GM23338 (cell line): ENCODE results near the gene CTXN3. TPM values are rescaled to one million over a fixed set of nuclear protein-coding genes. Genes with fewer than 3 reads are reported as not detected.

ENCODE experiments used
- ATAC-seq: fragments of 200-7000 bp; cut with Tn5 transposase; 3 replicates; pipeline ENCODE4 v1.9.1; 2020
- DNase-seq: peaks from one replicate; pipeline ENCODE4 v3.0.0-alpha.2; 2015; ENCODE audit warnings: low spot score
- H2AFZ ChIP-seq: fragments of 200-600 bp; sonication (generic); 2 replicates; pipeline ENCODE4 v1.8.0; 2016; ENCODE audit warnings: antibody characterized with exemption, mild to moderate bottlenecking, moderate library complexity
- H3F3A ChIP-seq: fragments of 200-600 bp; sonication (generic); replicated peaks from 2 replicates; pipeline ENCODE4 v1.8.0; 2017; ENCODE audit warnings: antibody characterized with exemption, mixed run types, low read depth
- H3K27ac ChIP-seq: fragments of 200-600 bp; sonication (generic); 2 replicates; pipeline ENCODE4 v1.6.1; 2016; ENCODE audit warnings: low read depth
- H3K27me3 ChIP-seq: fragments of 200-600 bp; sonication (generic); 2 replicates; pipeline ENCODE4 v1.8.0; 2016; ENCODE audit warnings: mild to moderate bottlenecking, mixed run types, moderate library complexity; ENCODE audit not compliant: insufficient read depth
- H3K36me3 ChIP-seq: fragments of 200-600 bp; sonication (generic); 2 replicates; pipeline ENCODE4 v1.8.0; 2016; ENCODE audit warnings: mild to moderate bottlenecking; ENCODE audit not compliant: insufficient read depth
- H3K4me1 ChIP-seq: fragments of 200-600 bp; sonication (generic); 2 replicates; pipeline ENCODE4 v1.8.0; 2016; ENCODE audit warnings: mild to moderate bottlenecking, moderate library complexity; ENCODE audit not compliant: insufficient read depth
- H3K4me2 ChIP-seq: fragments of 200-600 bp; sonication (generic); 2 replicates; pipeline ENCODE4 v1.7.1; 2017; ENCODE audit warnings: mixed run types
- H3K4me3 ChIP-seq: fragments of 200-600 bp; sonication (generic); 2 replicates; pipeline ENCODE4 v1.6.1; 2016; ENCODE audit warnings: mixed run types
- H3K79me2 ChIP-seq: fragments of 200-600 bp; sonication (generic); replicated peaks from 2 replicates; pipeline ENCODE4 v1.8.0; 2017; ENCODE audit warnings: mild to moderate bottlenecking; ENCODE audit not compliant: insufficient read depth
- H3K9me2 ChIP-seq: fragments of 200-600 bp; sonication (generic); 2 replicates; pipeline ENCODE4 v1.8.0; 2017; ENCODE audit not compliant: insufficient read depth
- H4K20me1 ChIP-seq: fragments of 200-600 bp; sonication (generic); replicated peaks from 2 replicates; pipeline ENCODE4 v1.8.0; 2017; ENCODE audit warnings: mild to moderate bottlenecking; ENCODE audit not compliant: insufficient read depth
- H3K27ac Mint-ChIP-seq: 2 replicates; pipeline ENCODE4 v1.8.0; 2020; ENCODE audit warnings: inconsistent platforms, mild to moderate bottlenecking, moderate library complexity, mixed read lengths
- H3K27me3 Mint-ChIP-seq: 3 replicates; pipeline ENCODE4 v1.8.0; 2022; ENCODE audit warnings: low read depth, mild to moderate bottlenecking, moderate library complexity, mixed read lengths, inconsistent platforms; ENCODE audit not compliant: insufficient read depth, poor library complexity
- H3K36me3 Mint-ChIP-seq: 3 replicates; pipeline ENCODE4 v1.8.0; 2021; ENCODE audit warnings: low read depth, mild to moderate bottlenecking, inconsistent platforms, moderate library complexity, mixed read lengths
- H3K4me1 Mint-ChIP-seq: 3 replicates; pipeline ENCODE4 v1.8.0; 2020; ENCODE audit warnings: mild to moderate bottlenecking, inconsistent platforms, mixed read lengths
- H3K4me3 Mint-ChIP-seq: 3 replicates; pipeline ENCODE4 v1.8.0; 2021; ENCODE audit warnings: moderate library complexity, mild to moderate bottlenecking, inconsistent platforms, mixed read lengths
- H3K9me3 Mint-ChIP-seq: 3 replicates; pipeline ENCODE4 v1.8.0; 2020; ENCODE audit warnings: moderate library complexity, mild to moderate bottlenecking, inconsistent platforms, mixed read lengths
- CREB1 ChIP-seq: fragments of 250-450 bp; sonication (Bioruptor Pico); IDR thresholded peaks from 2 replicates; pipeline ENCODE4 v1.5.0; 2020; ENCODE audit warnings: low read depth, mild to moderate bottlenecking, moderate library complexity
- EZH2 ChIP-seq: fragments of 200-600 bp; sonication (generic); IDR thresholded peaks from one replicate; pipeline ENCODE4 v1.8.0; 2017; ENCODE audit warnings: antibody characterized with exemption, mild to moderate bottlenecking, low read depth; ENCODE audit not compliant: unreplicated experiment
- EZH2phosphoT487 ChIP-seq: fragments of 200-600 bp; sonication (generic); IDR thresholded peaks from one replicate; pipeline ENCODE4 v1.8.1; 2018; ENCODE audit warnings: antibody characterized with exemption; ENCODE audit not compliant: unreplicated experiment
- JUNB ChIP-seq: IDR thresholded peaks from one replicate; pipeline ENCODE4 v1.6.1; 2016; ENCODE audit warnings: antibody characterized with exemption; ENCODE audit not compliant: unreplicated experiment
- NANOG ChIP-seq: IDR thresholded peaks from 2 replicates; pipeline ENCODE4 v1.6.1; 2016; ENCODE audit warnings: antibody characterized with exemption, borderline replicate concordance
- POLR2AphosphoS5 ChIP-seq: IDR thresholded peaks from 2 replicates; pipeline ENCODE4 v1.6.1; 2016; ENCODE audit warnings: antibody characterized with exemption, low read depth
- STAT1 ChIP-seq: IDR thresholded peaks from one replicate; pipeline ENCODE4 v1.6.1; 2016; ENCODE audit warnings: antibody characterized with exemption; ENCODE audit not compliant: unreplicated experiment
- ZNF114 ChIP-seq: fragments of 250-450 bp; sonication (Bioruptor Pico); IDR thresholded peaks from 2 replicates; pipeline ENCODE4 v1.5.0; 2020; ENCODE audit warnings: mild to moderate bottlenecking, moderate library complexity
- ZNF331 ChIP-seq: fragments of 250-450 bp; sonication (Bioruptor Pico); IDR thresholded peaks from 2 replicates; pipeline ENCODE4 v1.5.0; 2020; ENCODE audit warnings: low read depth, mild to moderate bottlenecking, moderate library complexity
- polyA plus RNA-seq: library from polyadenylated mRNA; unstranded; fragments of >200 nt; fragmentation: Nextera tagmentation; extraction: Ambion mirVana; gene quantifications from 2 replicates; pipeline ENCODE4 v1.2.1, GENCODE V29; 2016
- total RNA-seq: library from RNA; depleted of rRNA; stranded (reverse); fragments of >200 nt; shearing (Covaris generic); gene quantifications from 2 replicates; pipeline ENCODE4 v1.2.3, GENCODE V29; 2014
- TF ChIP-seq, protein P1 (sequence below), 2 experiments: fragments of 200-600 bp in 1 of 2; sonication (generic) in 1 of 2; conservative IDR thresholded peaks; 2 replicates each; pipeline versions ENCODE4 v1.5.1 to v1.6.1; 2016 to 2017; ENCODE audit warnings: antibody characterized with exemption in 2 of 2, low read depth in 2 of 2, mild to moderate bottlenecking in 2 of 2, moderate library complexity in 1 of 2
- TF ChIP-seq, protein P2 (sequence below): IDR thresholded peaks from one replicate; pipeline ENCODE4 v1.6.1; 2018; ENCODE audit warnings: antibody characterized with exemption; ENCODE audit not compliant: unreplicated experiment
- TF ChIP-seq, protein P3 (sequence below): IDR thresholded peaks from 2 replicates; pipeline ENCODE4 v1.6.1; 2016; ENCODE audit warnings: antibody characterized with exemption
- TF ChIP-seq, protein P4 (sequence below): fragments of 250-450 bp; sonication (Bioruptor Pico); IDR thresholded peaks from 2 replicates; pipeline ENCODE4 v1.5.0; 2020; ENCODE audit warnings: mild to moderate bottlenecking, moderate library complexity

CTXN3 gene
- total and polyA plus RNA-seq, 2 experiments from 2014 or later: not detected

DNA sequence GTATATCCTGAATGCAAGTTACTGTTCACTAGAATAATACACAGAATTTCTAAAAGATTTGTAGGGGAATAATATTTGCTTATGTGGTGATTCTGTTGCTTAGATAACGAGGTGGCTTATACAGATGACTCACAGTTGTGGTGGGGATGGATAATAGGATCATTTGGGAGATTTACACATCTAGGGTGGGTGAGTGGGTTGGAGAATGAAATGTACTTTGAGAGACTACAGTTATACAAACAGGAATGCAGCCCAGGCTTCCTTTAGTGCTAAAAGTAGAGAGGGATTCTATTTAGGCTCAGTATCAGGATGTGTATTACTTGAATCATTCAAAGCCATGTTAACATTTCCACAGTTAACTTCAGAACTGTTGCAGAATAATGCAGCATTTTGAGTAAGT is 1.8 kb downstream of the CTXN3 start:
- Histone ChIP-seq H3K36me3 (no peaks in the 10 kb centered on the region), H4K20me1 (no peaks in the 10 kb centered on the region), H3K4me3 (no peak overlapping the region), H3K9me2 (no peaks in the 10 kb centered on the region), H2AFZ (no peak overlapping the region; the same call in 1 of the 2 replicates), H3K27me3 (no peaks in the 10 kb centered on the region), H3F3A (no peaks in the 10 kb centered on the region), H3K27ac (no peak overlapping the region), H3K79me2 (no peaks in the 10 kb centered on the region), H3K4me2 (no peak overlapping the region), H3K4me1 (peaks cover 25% of the 10 kb centered on the region)
- DNase-seq (no peak), ATAC-seq (no peak)
- Mint-ChIP-seq H3K27ac (peak overlapping the region; percentile 17; the same call in 1 of the 2 replicates), H3K4me3 (no peak overlapping the region), H3K27me3 (no peaks in the 10 kb centered on the region), H3K9me3 (no peaks in the 10 kb centered on the region), H3K4me1 (peaks cover 25% of the 10 kb centered on the region), H3K36me3 (no peaks in the 10 kb centered on the region)
- TF ChIP-seq STAT1 (no peak), EZH2 (no peak), ZNF114 (no peak), NANOG (no peak), EZH2phosphoT487 (no peak), JUNB (no peak), POLR2AphosphoS5 (no peak), ZNF331 (CRISPR knock-in tag) (no peak), CREB1 (no peak)
- TF ChIP-seq, protein P1, sequence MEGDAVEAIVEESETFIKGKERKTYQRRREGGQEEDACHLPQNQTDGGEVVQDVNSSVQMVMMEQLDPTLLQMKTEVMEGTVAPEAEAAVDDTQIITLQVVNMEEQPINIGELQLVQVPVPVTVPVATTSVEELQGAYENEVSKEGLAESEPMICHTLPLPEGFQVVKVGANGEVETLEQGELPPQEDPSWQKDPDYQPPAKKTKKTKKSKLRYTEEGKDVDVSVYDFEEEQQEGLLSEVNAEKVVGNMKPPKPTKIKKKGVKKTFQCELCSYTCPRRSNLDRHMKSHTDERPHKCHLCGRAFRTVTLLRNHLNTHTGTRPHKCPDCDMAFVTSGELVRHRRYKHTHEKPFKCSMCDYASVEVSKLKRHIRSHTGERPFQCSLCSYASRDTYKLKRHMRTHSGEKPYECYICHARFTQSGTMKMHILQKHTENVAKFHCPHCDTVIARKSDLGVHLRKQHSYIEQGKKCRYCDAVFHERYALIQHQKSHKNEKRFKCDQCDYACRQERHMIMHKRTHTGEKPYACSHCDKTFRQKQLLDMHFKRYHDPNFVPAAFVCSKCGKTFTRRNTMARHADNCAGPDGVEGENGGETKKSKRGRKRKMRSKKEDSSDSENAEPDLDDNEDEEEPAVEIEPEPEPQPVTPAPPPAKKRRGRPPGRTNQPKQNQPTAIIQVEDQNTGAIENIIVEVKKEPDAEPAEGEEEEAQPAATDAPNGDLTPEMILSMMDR (conservative IDR thresholded peaks at IDR 0.05; ENCODE audit: low read depth in 2 of 2): no peak
- TF ChIP-seq, protein P2, sequence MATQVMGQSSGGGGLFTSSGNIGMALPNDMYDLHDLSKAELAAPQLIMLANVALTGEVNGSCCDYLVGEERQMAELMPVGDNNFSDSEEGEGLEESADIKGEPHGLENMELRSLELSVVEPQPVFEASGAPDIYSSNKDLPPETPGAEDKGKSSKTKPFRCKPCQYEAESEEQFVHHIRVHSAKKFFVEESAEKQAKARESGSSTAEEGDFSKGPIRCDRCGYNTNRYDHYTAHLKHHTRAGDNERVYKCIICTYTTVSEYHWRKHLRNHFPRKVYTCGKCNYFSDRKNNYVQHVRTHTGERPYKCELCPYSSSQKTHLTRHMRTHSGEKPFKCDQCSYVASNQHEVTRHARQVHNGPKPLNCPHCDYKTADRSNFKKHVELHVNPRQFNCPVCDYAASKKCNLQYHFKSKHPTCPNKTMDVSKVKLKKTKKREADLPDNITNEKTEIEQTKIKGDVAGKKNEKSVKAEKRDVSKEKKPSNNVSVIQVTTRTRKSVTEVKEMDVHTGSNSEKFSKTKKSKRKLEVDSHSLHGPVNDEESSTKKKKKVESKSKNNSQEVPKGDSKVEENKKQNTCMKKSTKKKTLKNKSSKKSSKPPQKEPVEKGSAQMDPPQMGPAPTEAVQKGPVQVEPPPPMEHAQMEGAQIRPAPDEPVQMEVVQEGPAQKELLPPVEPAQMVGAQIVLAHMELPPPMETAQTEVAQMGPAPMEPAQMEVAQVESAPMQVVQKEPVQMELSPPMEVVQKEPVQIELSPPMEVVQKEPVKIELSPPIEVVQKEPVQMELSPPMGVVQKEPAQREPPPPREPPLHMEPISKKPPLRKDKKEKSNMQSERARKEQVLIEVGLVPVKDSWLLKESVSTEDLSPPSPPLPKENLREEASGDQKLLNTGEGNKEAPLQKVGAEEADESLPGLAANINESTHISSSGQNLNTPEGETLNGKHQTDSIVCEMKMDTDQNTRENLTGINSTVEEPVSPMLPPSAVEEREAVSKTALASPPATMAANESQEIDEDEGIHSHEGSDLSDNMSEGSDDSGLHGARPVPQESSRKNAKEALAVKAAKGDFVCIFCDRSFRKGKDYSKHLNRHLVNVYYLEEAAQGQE: no peak
- TF ChIP-seq, protein P3, sequence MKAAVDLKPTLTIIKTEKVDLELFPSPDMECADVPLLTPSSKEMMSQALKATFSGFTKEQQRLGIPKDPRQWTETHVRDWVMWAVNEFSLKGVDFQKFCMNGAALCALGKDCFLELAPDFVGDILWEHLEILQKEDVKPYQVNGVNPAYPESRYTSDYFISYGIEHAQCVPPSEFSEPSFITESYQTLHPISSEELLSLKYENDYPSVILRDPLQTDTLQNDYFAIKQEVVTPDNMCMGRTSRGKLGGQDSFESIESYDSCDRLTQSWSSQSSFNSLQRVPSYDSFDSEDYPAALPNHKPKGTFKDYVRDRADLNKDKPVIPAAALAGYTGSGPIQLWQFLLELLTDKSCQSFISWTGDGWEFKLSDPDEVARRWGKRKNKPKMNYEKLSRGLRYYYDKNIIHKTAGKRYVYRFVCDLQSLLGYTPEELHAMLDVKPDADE: no peak
- TF ChIP-seq, protein P4, sequence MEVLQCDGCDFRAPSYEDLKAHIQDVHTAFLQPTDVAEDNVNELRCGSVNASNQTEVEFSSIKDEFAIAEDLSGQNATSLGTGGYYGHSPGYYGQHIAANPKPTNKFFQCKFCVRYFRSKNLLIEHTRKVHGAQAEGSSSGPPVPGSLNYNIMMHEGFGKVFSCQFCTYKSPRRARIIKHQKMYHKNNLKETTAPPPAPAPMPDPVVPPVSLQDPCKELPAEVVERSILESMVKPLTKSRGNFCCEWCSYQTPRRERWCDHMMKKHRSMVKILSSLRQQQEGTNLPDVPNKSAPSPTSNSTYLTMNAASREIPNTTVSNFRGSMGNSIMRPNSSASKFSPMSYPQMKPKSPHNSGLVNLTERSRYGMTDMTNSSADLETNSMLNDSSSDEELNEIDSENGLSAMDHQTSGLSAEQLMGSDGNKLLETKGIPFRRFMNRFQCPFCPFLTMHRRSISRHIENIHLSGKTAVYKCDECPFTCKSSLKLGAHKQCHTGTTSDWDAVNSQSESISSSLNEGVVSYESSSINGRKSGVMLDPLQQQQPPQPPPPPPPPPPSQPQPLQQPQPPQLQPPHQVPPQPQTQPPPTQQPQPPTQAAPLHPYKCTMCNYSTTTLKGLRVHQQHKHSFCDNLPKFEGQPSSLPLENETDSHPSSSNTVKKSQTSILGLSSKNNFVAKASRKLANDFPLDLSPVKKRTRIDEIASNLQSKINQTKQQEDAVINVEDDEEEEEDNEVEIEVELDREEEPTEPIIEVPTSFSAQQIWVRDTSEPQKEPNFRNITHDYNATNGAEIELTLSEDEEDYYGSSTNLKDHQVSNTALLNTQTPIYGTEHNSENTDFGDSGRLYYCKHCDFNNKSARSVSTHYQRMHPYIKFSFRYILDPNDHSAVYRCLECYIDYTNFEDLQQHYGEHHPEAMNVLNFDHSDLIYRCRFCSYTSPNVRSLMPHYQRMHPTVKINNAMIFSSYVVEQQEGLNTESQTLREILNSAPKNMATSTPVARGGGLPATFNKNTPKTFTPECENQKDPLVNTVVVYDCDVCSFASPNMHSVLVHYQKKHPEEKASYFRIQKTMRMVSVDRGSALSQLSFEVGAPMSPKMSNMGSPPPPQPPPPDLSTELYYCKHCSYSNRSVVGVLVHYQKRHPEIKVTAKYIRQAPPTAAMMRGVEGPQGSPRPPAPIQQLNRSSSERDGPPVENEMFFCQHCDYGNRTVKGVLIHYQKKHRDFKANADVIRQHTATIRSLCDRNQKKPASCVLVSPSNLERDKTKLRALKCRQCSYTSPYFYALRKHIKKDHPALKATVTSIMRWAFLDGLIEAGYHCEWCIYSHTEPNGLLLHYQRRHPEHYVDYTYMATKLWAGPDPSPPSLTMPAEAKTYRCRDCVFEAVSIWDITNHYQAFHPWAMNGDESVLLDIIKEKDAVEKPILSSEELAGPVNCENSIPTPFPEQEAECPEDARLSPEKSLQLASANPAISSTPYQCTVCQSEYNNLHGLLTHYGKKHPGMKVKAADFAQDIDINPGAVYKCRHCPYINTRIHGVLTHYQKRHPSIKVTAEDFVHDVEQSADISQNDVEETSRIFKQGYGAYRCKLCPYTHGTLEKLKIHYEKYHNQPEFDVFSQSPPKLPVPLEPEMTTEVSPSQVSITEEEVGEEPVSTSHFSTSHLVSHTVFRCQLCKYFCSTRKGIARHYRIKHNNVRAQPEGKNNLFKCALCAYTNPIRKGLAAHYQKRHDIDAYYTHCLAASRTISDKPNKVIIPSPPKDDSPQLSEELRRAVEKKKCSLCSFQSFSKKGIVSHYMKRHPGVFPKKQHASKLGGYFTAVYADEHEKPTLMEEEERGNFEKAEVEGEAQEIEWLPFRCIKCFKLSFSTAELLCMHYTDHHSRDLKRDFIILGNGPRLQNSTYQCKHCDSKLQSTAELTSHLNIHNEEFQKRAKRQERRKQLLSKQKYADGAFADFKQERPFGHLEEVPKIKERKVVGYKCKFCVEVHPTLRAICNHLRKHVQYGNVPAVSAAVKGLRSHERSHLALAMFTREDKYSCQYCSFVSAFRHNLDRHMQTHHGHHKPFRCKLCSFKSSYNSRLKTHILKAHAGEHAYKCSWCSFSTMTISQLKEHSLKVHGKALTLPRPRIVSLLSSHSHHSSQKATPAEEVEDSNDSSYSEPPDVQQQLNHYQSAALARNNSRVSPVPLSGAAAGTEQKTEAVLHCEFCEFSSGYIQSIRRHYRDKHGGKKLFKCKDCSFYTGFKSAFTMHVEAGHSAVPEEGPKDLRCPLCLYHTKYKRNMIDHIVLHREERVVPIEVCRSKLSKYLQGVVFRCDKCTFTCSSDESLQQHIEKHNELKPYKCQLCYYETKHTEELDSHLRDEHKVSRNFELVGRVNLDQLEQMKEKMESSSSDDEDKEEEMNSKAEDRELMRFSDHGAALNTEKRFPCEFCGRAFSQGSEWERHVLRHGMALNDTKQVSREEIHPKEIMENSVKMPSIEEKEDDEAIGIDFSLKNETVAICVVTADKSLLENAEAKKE (CRISPR knock-in tag): no peak
